GM23248 (cell line): Measurements from ENCODE around the gene EGR1. TPM values are rescaled to one million over a fixed set of nuclear protein-coding genes. Genes with fewer than 3 reads are reported as not detected.

Experiments used
- DNase-seq: peaks from one replicate; pipeline ENCODE4 v3.0.0-alpha.2; 2015
- H2AFZ ChIP-seq: fragments of 200-600 bp; sonication (generic); 2 replicates; pipeline ENCODE4 v1.6.1; 2016; ENCODE audit warnings: antibody characterized with exemption
- H3F3A ChIP-seq: fragments of 200-600 bp; sonication (generic); 2 replicates; pipeline ENCODE4 v1.6.1; 2016; ENCODE audit warnings: mild to moderate bottlenecking, antibody characterized with exemption, mixed run types; ENCODE audit not compliant: insufficient read depth
- H3K27ac ChIP-seq: fragments of 200-600 bp; sonication (generic); 2 replicates; pipeline ENCODE4 v1.5.1; 2016; ENCODE audit warnings: mild to moderate bottlenecking
- H3K27me3 ChIP-seq: fragments of 200-600 bp; sonication (generic); replicated peaks from 2 replicates; pipeline ENCODE4 v1.6.1; 2016; ENCODE audit warnings: mild to moderate bottlenecking; ENCODE audit not compliant: insufficient read depth
- H3K36me3 ChIP-seq: fragments of 200-600 bp; sonication (generic); 2 replicates; pipeline ENCODE4 v1.6.1; 2016; ENCODE audit warnings: low read depth, mild to moderate bottlenecking
- H3K4me1 ChIP-seq: fragments of 200-600 bp; sonication (generic); 2 replicates; pipeline ENCODE4 v1.6.1; 2016; ENCODE audit warnings: mild to moderate bottlenecking; ENCODE audit not compliant: insufficient read depth
- H3K4me2 ChIP-seq: fragments of 200-600 bp; sonication (generic); one replicate; pipeline ENCODE4 v1.6.1; 2016; ENCODE audit warnings: mild to moderate bottlenecking; ENCODE audit not compliant: unreplicated experiment
- H3K4me3 ChIP-seq: fragments of 200-600 bp; sonication (generic); 2 replicates; pipeline ENCODE4 v1.5.1; 2016; ENCODE audit warnings: mild to moderate bottlenecking
- H3K79me2 ChIP-seq: fragments of 200-600 bp; sonication (generic); 2 replicates; pipeline ENCODE4 v1.6.1; 2016; ENCODE audit warnings: mild to moderate bottlenecking; ENCODE audit not compliant: insufficient read depth
- H3K9ac ChIP-seq: fragments of 200-600 bp; sonication (generic); 2 replicates; pipeline ENCODE4 v1.6.1; 2016; ENCODE audit warnings: mild to moderate bottlenecking
- H3K9me2 ChIP-seq: fragments of 200-600 bp; sonication (generic); 2 replicates; pipeline ENCODE4 v1.6.1; 2016; ENCODE audit warnings: mixed run types, mild to moderate bottlenecking, moderate library complexity; ENCODE audit not compliant: insufficient read depth
- H3K9me3 ChIP-seq: fragments of 200-600 bp; sonication (generic); one replicate; pipeline ENCODE4 v1.6.1; 2017; ENCODE audit warnings: low read depth
- H4K20me1 ChIP-seq: fragments of 200-600 bp; sonication (generic); 2 replicates; pipeline ENCODE4 v1.6.0; 2016; ENCODE audit not compliant: insufficient read depth
- EZH2 ChIP-seq: fragments of 200-600 bp; sonication (generic); IDR thresholded peaks from 2 replicates; pipeline ENCODE4 v1.6.1; 2018; ENCODE audit warnings: antibody characterized with exemption, mild to moderate bottlenecking; ENCODE audit not compliant: insufficient read depth, poor library complexity, severe bottlenecking
- EZH2phosphoT487 ChIP-seq: fragments of 200-600 bp; sonication (generic); IDR thresholded peaks from 2 replicates; pipeline ENCODE4 v1.6.1; 2018; ENCODE audit warnings: antibody characterized with exemption, moderate library complexity, mild to moderate bottlenecking, low read depth; ENCODE audit not compliant: insufficient read depth
- WGBS, 2 experiments: methylation state at CpG; one replicate each; pipeline ENCODE4 v1.1.6; 2015 to 2017; ENCODE audit warnings: low lambda C conversion rate in 2 of 2, low coverage in 1 of 2; ENCODE audit errors: missing lambda C conversion rate in 2 of 2; 5-methylcytosine and 5-hydroxymethylcytosine counted together
- in situ Hi-C: fragments of 300-500 bp; cut with MboI; formaldehyde crosslinking; loops from 2 replicates; pipeline ENCODE4 v1.15.0; 2020
- polyA plus RNA-seq: library from polyadenylated mRNA; unstranded; fragments of >200 nt; fragmentation: Nextera tagmentation; extraction: Ambion mirVana; gene quantifications from 2 replicates; pipeline ENCODE4 v1.2.1, GENCODE V29; 2016
- total RNA-seq: library from RNA; depleted of rRNA; stranded (reverse); fragments of >200 nt; shearing (Covaris generic); gene quantifications from 2 replicates; pipeline ENCODE4 v1.2.3, GENCODE V29; 2014

EGR1 gene
- total and polyA plus RNA-seq, 2 experiments from 2014 or later: 19.0 to 170 TPM

GRCh38 chr5:138445547-138446271 lies 19.6 kb upstream of the EGR1 start:
- no peak overlapping the region for H3K4me2 ChIP-seq
- WGBS, 2 experiments: 76% methylated on average over 18 of the region's 18 CpGs
- no peaks in the 10 kb centered on the region for H3F3A ChIP-seq
- no peaks in the 10 kb centered on the region for H3K79me2 ChIP-seq
- peaks cover 14% of the 10 kb centered on the region for H3K4me1 ChIP-seq
- no peak overlapping the region for H3K4me3 ChIP-seq
- H3K27ac ChIP-seq: no peak overlapping the region
- no peaks in the 10 kb centered on the region for H3K27me3 ChIP-seq
- TF ChIP-seq EZH2phosphoT487: no peak
- TF ChIP-seq EZH2: no peak
- H2AFZ ChIP-seq: no peak overlapping the region
- H3K9me3 ChIP-seq: no peaks in the 10 kb centered on the region
- no peaks in the 10 kb centered on the region for H4K20me1 ChIP-seq
- H3K9me2 ChIP-seq: no peaks in the 10 kb centered on the region
- no peak overlapping the region for H3K9ac ChIP-seq
- in situ Hi-C loops: no loop called here
- DNase-seq: no peak
- no peaks in the 10 kb centered on the region for H3K36me3 ChIP-seq

GRCh38 chr5:138448070-138448469 lies 17.2 kb upstream of the EGR1 start:
- no peaks in the 10 kb centered on the region for H4K20me1 ChIP-seq
- H3K9me2 ChIP-seq: no peaks in the 10 kb centered on the region
- no peak overlapping the region for H3K4me2 ChIP-seq
- 79 to 82% methylated on average over 6 of the region's 6 CpGs for WGBS, 2 experiments
- TF ChIP-seq EZH2 (no peak), EZH2phosphoT487 (no peak)
- no peaks in the 10 kb centered on the region for H3K9me3 ChIP-seq
- H3F3A ChIP-seq: no peaks in the 10 kb centered on the region
- no peaks in the 10 kb centered on the region for H3K27me3 ChIP-seq
- no peak overlapping the region for H3K27ac ChIP-seq
- no peaks in the 10 kb centered on the region for H3K36me3 ChIP-seq
- no peak overlapping the region for H3K4me3 ChIP-seq
- DNase-seq: no peak
- H3K4me1 ChIP-seq: peaks cover 14% of the 10 kb centered on the region
- H2AFZ ChIP-seq: no peak overlapping the region
- H3K79me2 ChIP-seq: no peaks in the 10 kb centered on the region
- in situ Hi-C loops: no loop called here
- H3K9ac ChIP-seq: no peak overlapping the region

- WGBS, 2 experiments: 42 to 46% methylated on average over 9 of the region's 9 CpGs
- Histone ChIP-seq H3K27ac (no peak overlapping the region), H2AFZ (no peak overlapping the region), H3K36me3 (no peaks in the 10 kb centered on the region), H3K9me3 (no peaks in the 10 kb centered on the region), H3K4me3 (no peak overlapping the region), H3K9me2 (no peaks in the 10 kb centered on the region), H3K27me3 (no peaks in the 10 kb centered on the region), H3F3A (no peaks in the 10 kb centered on the region), H3K79me2 (no peaks in the 10 kb centered on the region), H4K20me1 (no peaks in the 10 kb centered on the region), H3K9ac (no peak overlapping the region), H3K4me1 (peaks cover 14% of the 10 kb centered on the region), H3K4me2 (no peak overlapping the region)
- TF ChIP-seq EZH2 (no peak), EZH2phosphoT487 (no peak)
- peak; percentile 86 for DNase-seq
- in situ Hi-C loops: no loop called here
Measured at GRCh38 chr5:138448481-138449398, 16.5 kb upstream of the EGR1 start.

GRCh38 chr5:138449501-138450239 lies 15.6 kb upstream of the EGR1 start:
- peaks cover 14% of the 10 kb centered on the region for H3K4me1 ChIP-seq
- H2AFZ ChIP-seq: peak overlapping the region; percentile 81
- H3K9me3 ChIP-seq: no peaks in the 10 kb centered on the region
- H3K79me2 ChIP-seq: no peaks in the 10 kb centered on the region
- H3F3A ChIP-seq: no peaks in the 10 kb centered on the region
- no peaks in the 10 kb centered on the region for H3K27me3 ChIP-seq
- peak overlapping the region; percentile 55 for H3K4me3 ChIP-seq
- in situ Hi-C loops: no loop called here
- peak overlapping the region; percentile 51 for H3K4me2 ChIP-seq
- H3K9me2 ChIP-seq: no peaks in the 10 kb centered on the region
- H4K20me1 ChIP-seq: no peaks in the 10 kb centered on the region
- H3K27ac ChIP-seq: no peak overlapping the region
- H3K9ac ChIP-seq: peak overlapping the region; percentile 67; the same call in 1 of the 2 replicates
- DNase-seq: peak; percentile 95
- 10 to 13% methylated on average over 17 to 22 of the region's 22 CpGs for WGBS, 2 experiments
- TF ChIP-seq EZH2phosphoT487 (no peak), EZH2 (no peak)
- H3K36me3 ChIP-seq: no peaks in the 10 kb centered on the region
